Esophagus squamous epithelium (tissue), 4 donors: ENCODE data around the gene PCDH9.

Experiments
- CTCF ChIP-seq, 6 experiments: fragments of 450-650 bp in 4 of 6; fragments of 200-600 bp in 2 of 6; sonication (generic) in 2 of 6; IDR thresholded peaks; one replicate each; pipeline ENCODE4 v1.5.1; 2016 to 2019; ENCODE audit warnings: antibody characterized with exemption in 6 of 6, mild to moderate bottlenecking in 4 of 6, moderate library complexity in 4 of 6
- POLR2A ChIP-seq, 4 donors: fragments of 450-650 bp; IDR thresholded peaks; one replicate each; pipeline ENCODE4 v1.6.1; 2017; ENCODE audit warnings: antibody characterized with exemption in 4 of 4, mild to moderate bottlenecking in 4 of 4, moderate library complexity in 3 of 4

- no peak for TF ChIP-seq POLR2A (IDR thresholded peaks at IDR 0.05)
- TF ChIP-seq CTCF (IDR thresholded peaks at IDR 0.05) = no peak
These were observed 302.6 kb downstream of the PCDH9 start for GRCh38 chr13:66927562-66927961.
